HFFc6 (cell line): Measurements from ENCODE around the gene LILRA5. TPM values are rescaled to one million over a fixed set of nuclear protein-coding genes. Genes with fewer than 3 reads are reported as not detected.

Experiments used
- DNase-seq: peaks from one replicate; pipeline ENCODE4 v3.0.0-alpha.2; 2018
- H3K27ac Mint-ChIP-seq: 2 replicates; pipeline ENCODE4 v1.8.0; 2020; ENCODE audit warnings: mild to moderate bottlenecking, mixed read lengths
- H3K27me3 Mint-ChIP-seq: 2 replicates; pipeline ENCODE4 v1.8.0; 2021; ENCODE audit warnings: mild to moderate bottlenecking, moderate library complexity, mixed read lengths; ENCODE audit not compliant: insufficient read depth
- H3K36me3 Mint-ChIP-seq: 2 replicates; pipeline ENCODE4 v1.8.0; 2021; ENCODE audit warnings: low read depth, mixed read lengths
- H3K4me1 Mint-ChIP-seq: 2 replicates; pipeline ENCODE4 v1.8.0; 2020; ENCODE audit warnings: low read depth, mixed read lengths
- H3K4me3 Mint-ChIP-seq: 2 replicates; pipeline ENCODE4 v1.8.0; 2020; ENCODE audit warnings: mild to moderate bottlenecking, moderate library complexity, mixed read lengths
- H3K9me3 Mint-ChIP-seq: 2 replicates; pipeline ENCODE4 v1.8.0; 2020; ENCODE audit warnings: mild to moderate bottlenecking, mixed read lengths
- total RNA-seq, 6 experiments: library from RNA; stranded (reverse); fragmentation: NEBNext Ultra II Directional; extraction: Animal tissue kit (Norgen Biotek cat#: 25700); gene quantifications; 2 replicates in 1 of 6; 3 replicates in 5 of 6; pipeline ENCODE4 v1.2.3, GENCODE V29; 2021
- TF ChIP-seq, protein P1 (sequence below): fragments of 200-600 bp; sonication (generic); IDR thresholded peaks from 2 replicates; pipeline ENCODE4 v1.5.0; 2021; ENCODE audit warnings: antibody characterized with exemption, mild to moderate bottlenecking

LILRA5 gene
- total RNA-seq, 6 experiments from 2014 or later, result not detected

DNA sequence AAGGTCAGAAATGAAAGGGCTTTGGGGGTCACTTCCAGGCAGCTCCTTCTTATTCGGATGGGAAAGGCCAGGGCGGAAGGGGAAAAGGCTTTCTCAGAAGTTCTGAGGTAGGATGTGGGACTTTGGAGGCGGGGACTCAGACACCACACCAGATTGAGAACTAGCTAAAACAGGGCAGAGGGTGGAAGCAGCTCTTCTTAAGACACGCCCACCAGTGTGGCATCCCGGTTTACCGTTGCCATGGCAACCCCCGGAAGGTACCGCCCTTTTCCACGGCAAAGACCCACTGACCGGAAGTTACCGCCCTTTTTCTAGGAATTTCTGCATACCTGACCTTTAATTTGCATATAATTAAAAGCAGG, 3.8 kb upstream of the LILRA5 start:
- Mint-ChIP-seq H3K4me3 (no peak overlapping the region), H3K27ac (no peak overlapping the region), H3K9me3 (no peaks in the 10 kb centered on the region), H3K27me3 (peaks cover 30% of the 10 kb centered on the region), H3K36me3 (no peaks in the 10 kb centered on the region; the same call in 1 of the 2 replicates), H3K4me1 (no peaks in the 10 kb centered on the region)
- no peak for DNase-seq
- TF ChIP-seq, protein P1, sequence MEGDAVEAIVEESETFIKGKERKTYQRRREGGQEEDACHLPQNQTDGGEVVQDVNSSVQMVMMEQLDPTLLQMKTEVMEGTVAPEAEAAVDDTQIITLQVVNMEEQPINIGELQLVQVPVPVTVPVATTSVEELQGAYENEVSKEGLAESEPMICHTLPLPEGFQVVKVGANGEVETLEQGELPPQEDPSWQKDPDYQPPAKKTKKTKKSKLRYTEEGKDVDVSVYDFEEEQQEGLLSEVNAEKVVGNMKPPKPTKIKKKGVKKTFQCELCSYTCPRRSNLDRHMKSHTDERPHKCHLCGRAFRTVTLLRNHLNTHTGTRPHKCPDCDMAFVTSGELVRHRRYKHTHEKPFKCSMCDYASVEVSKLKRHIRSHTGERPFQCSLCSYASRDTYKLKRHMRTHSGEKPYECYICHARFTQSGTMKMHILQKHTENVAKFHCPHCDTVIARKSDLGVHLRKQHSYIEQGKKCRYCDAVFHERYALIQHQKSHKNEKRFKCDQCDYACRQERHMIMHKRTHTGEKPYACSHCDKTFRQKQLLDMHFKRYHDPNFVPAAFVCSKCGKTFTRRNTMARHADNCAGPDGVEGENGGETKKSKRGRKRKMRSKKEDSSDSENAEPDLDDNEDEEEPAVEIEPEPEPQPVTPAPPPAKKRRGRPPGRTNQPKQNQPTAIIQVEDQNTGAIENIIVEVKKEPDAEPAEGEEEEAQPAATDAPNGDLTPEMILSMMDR, result no peak

DNA sequence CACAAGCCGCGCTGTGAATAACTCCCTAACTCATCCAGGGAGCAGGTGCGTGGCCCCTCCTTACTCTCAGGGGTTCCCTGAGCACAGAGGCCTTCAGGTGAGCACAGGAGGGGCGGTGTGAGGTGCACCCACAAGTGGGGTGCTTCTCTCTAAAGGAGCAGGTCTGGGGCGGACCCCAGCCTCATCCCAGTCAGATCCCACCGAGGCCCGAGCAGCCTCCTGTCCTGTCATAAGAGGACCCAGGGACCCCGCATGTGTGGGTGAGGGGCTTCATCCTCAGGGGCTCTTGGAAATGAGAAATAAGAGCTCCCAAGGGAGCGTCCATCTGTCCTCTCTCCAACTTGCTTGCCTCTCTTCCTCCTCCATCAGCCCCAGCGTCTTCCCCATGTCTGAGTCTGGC, 3.0 kb upstream of the LILRA5 start:
- Mint-ChIP-seq H3K9me3 (no peaks in the 10 kb centered on the region), H3K4me1 (no peaks in the 10 kb centered on the region), H3K27ac (no peak overlapping the region), H3K36me3 (no peaks in the 10 kb centered on the region; the same call in 1 of the 2 replicates), H3K27me3 (peaks cover 28% of the 10 kb centered on the region), H3K4me3 (no peak overlapping the region)
- no peak for DNase-seq
- TF ChIP-seq, protein P1, result no peak

DNA sequence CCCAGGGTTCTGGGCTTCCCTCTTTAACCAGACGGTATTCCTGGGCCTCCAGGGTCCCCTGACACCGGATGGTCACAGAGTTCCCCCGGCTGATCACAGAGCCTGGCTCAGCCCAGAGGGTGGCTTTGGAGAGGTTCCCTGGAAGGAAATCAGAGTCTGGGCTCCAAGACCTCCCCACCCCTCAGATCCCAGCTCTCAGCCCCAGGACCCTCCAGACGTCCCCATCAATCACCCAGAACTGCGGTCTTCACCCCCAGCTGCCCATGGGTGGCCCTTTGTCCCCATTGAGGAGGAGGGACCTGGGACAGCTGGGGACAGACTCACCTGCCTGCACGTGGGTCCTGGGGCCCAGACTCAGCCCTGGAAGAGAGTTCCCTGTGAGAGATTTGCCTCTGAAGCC, 955 bp downstream of the LILRA5 start:
- Mint-ChIP-seq H3K27me3 (peaks cover 16% of the 10 kb centered on the region), H3K4me1 (no peaks in the 10 kb centered on the region), H3K4me3 (no peak overlapping the region), H3K9me3 (no peaks in the 10 kb centered on the region; the same call in 1 of the 2 replicates), H3K36me3 (no peaks in the 10 kb centered on the region; the same call in 1 of the 2 replicates), H3K27ac (no peak overlapping the region)
- TF ChIP-seq, protein P1, result no peak
- DNase-seq, result no peak

DNA sequence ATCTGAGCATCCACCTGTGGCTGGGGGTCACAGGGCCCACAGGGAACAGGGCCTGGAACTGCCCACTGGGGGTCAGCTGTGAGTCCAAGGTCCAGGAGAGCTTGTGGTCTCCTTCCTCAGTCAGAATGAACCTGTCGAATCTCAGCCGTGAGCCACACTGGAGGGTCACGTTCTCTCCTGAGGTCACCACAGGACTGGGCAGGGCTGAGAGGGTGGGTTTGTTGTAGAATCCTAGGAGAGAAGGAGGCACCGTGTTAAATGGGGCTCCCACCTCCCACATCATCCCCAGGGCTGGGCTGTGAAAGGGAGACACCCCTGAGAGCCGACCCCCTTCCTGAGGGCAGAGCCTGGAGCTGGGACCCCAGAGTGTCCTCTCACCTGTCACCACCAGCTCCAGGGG, 1.5 kb downstream of the LILRA5 start:
- no peak overlapping the region for H3K27ac Mint-ChIP-seq
- TF ChIP-seq, protein P1, result no peak
- DNase-seq, result no peak
- H3K4me3 Mint-ChIP-seq, result no peak overlapping the region
- no peaks in the 10 kb centered on the region; the same call in 1 of the 2 replicates for H3K36me3 Mint-ChIP-seq
- no peaks in the 10 kb centered on the region for H3K4me1 Mint-ChIP-seq
- no peaks in the 10 kb centered on the region; the same call in 1 of the 2 replicates for H3K9me3 Mint-ChIP-seq
- peaks cover 14% of the 10 kb centered on the region for H3K27me3 Mint-ChIP-seq

DNA sequence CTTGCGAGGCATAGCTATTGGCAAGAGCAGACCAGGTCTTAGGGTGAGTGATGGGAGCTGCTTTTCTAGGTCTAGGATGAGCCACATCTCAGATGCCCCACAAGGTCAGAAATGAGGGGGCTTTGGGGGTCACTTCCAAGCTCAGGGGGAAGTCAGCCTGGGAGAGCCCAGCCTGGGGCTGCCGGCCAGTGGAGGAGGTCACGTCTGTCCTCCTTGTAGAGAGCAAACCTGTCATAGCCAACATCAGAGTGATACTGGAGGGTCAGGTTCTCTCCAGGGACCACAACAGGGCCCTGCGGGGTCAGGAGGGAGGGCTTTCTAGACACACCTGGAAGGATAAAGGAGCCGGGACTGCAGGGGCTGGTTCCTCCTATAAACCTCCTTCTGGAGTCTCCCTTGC, 2.4 kb downstream of the LILRA5 start:
- H3K9me3 Mint-ChIP-seq, result no peaks in the 10 kb centered on the region; the same call in 1 of the 2 replicates
- TF ChIP-seq, protein P1, result no peak
- H3K4me3 Mint-ChIP-seq, result no peak overlapping the region
- no peaks in the 10 kb centered on the region for H3K4me1 Mint-ChIP-seq
- H3K27ac Mint-ChIP-seq, result no peak overlapping the region
- H3K27me3 Mint-ChIP-seq, result peaks cover 15% of the 10 kb centered on the region
- no peaks in the 10 kb centered on the region; the same call in 1 of the 2 replicates for H3K36me3 Mint-ChIP-seq
- no peak for DNase-seq

DNA sequence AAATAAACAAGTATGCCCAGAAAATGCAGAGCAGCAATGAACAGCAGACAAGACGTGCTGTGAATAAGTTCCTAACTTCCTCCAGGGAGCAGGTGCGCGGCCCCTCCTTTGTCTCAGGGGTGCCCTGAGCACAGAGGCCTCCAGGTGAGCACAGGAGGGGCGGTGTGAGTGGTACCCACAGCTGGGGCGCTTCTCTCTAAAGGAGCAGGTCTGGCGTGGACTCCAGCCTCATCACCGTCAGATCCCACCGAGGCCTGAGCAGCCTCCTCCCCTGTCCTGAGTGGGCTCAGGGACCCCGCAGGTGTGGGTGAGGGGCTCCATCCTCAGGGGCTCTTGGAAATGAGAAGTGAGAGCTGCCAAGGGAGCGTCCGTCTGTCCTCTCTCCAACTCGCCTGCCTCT, 3.2 kb downstream of the LILRA5 start:
- Mint-ChIP-seq H3K4me1 (no peaks in the 10 kb centered on the region), H3K27me3 (peaks cover 15% of the 10 kb centered on the region), H3K36me3 (no peaks in the 10 kb centered on the region; the same call in 1 of the 2 replicates), H3K4me3 (no peak overlapping the region), H3K9me3 (no peaks in the 10 kb centered on the region; the same call in 1 of the 2 replicates), H3K27ac (no peak overlapping the region)
- TF ChIP-seq, protein P1, result no peak
- no peak for DNase-seq
